Upper lobe of left lung (tissue), 6 donors: ENCODE measurements around the gene KRTAP2-2. TPM values are rescaled to one million over a fixed set of nuclear protein-coding genes. Genes with fewer than 3 reads are reported as not detected.
A peak's percentile ranks its signal among the peaks of the same experiment; 100 is the strongest.

Experiments
- ATAC-seq, 2 donors: fragments of 200-7000 bp; cut with Tn5 transposase; one replicate each; pipeline ENCODE4 v1.9.1; 2022; ENCODE audit warnings: mild to moderate bottlenecking in 2 of 2, moderate library complexity in 2 of 2; ENCODE audit not compliant: low FRiP score in 2 of 2
- DNase-seq, 2 donors: peaks; one replicate each; pipeline ENCODE4 v3.0.0-alpha.2; 2019 to 2020
- H3K27ac ChIP-seq, 4 donors: fragments of 200-600 bp; sonication (generic); one replicate each; pipeline ENCODE4 v1.5.1; 2016 to 2019
- H3K27me3 ChIP-seq, 4 donors: fragments of 200-600 bp; sonication (generic); one replicate each; pipeline ENCODE4 v1.5.1; 2017 to 2019
- H3K36me3 ChIP-seq, 4 donors: fragments of 200-600 bp; sonication (generic); one replicate each; pipeline ENCODE4 v1.5.1; 2016 to 2019
- H3K4me1 ChIP-seq, 4 donors: fragments of 200-600 bp; sonication (generic); one replicate each; pipeline ENCODE4 v1.5.1; 2018 to 2019
- H3K4me3 ChIP-seq, 4 donors: fragments of 200-600 bp; sonication (generic); one replicate each; pipeline ENCODE4 v1.5.1; 2017 to 2019; ENCODE audit warnings: mild to moderate bottlenecking in 2 of 4, moderate library complexity in 1 of 4
- H3K9me3 ChIP-seq, 4 donors: fragments of 200-600 bp; sonication (generic); one replicate each; pipeline ENCODE4 v1.5.1; 2018 to 2019
- EP300 ChIP-seq, 4 donors: sonication (generic); formaldehyde crosslinking; IDR thresholded peaks; one replicate each; pipeline ENCODE4 v1.5.1; 2017; ENCODE audit warnings: antibody characterized with exemption in 4 of 4, control low read depth in 2 of 4
- POLR2A ChIP-seq, 4 donors: fragments of 450-650 bp; IDR thresholded peaks; one replicate each; pipeline ENCODE4 v1.5.1; 2016 to 2017; ENCODE audit warnings: antibody characterized with exemption in 4 of 4, mild to moderate bottlenecking in 2 of 4
- POLR2AphosphoS5 ChIP-seq, 2 donors: sonication (generic); formaldehyde crosslinking; IDR thresholded peaks; one replicate each; pipeline ENCODE4 v1.5.1; 2017; ENCODE audit warnings: antibody characterized with exemption in 2 of 2
- WGBS, 2 donors: methylation state at CpG; one replicate each; pipeline ENCODE4 v1.1.5; 2017 to 2018; 5-methylcytosine and 5-hydroxymethylcytosine counted together
- small RNA-seq, 4 donors: library from RNA; depleted of rRNA; stranded (forward); fragments of <200 nt; gene quantifications; one replicate each; pipeline ENCODE3, GENCODE V24; 2016
- total RNA-seq, 6 donors: library from RNA; depleted of rRNA in 4 of 6; stranded (reverse); fragments of >200 nt in 4 of 6; gene quantifications; one replicate each; pipeline versions ENCODE4 v1.1.0 to v1.2.1, GENCODE V29; 2016 to 2021
- TF ChIP-seq, protein P1 (sequence below), 6 experiments: fragments of 450-650 bp in 4 of 6; fragments of 200-600 bp in 2 of 6; sonication (generic) in 2 of 6; IDR thresholded peaks; one replicate each; pipeline ENCODE4 v1.5.1; 2016 to 2019; ENCODE audit warnings: antibody characterized with exemption in 6 of 6
- donor health status: DM: no; HTN: no; CAD: no; lungs with moderate emphysema.
- donor health status: DM: no; HTN: yes; CAD: no; lungs with severe emphysema.

Gene KRTAP2-2
- total RNA-seq, 6 donors from 2014 or later = not detected

DNA sequence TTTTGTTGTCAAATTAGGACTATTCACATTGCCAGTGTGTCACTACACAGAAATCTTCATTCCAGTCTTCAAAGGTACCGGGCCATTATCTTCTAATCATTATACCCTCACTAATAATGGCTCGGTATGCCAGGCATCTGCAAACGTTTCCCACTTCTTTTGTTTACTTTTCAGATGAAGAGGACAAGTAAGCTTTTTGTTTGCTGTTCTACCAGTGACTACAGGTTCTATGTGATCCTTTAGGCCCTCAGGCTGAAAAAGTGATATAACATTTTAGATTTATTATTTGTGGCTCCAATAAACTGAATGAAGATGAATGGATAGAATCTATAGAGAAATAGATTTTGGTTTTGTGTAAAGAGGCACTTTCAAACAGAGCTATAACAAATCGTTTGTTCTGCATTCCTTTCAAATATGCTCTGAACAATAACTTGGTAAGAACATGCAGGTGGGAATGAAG, 45.7 kb downstream of the KRTAP2-2 start:
- DNase-seq (no peak), ATAC-seq (no peak)
- Histone ChIP-seq H3K27ac (no peak overlapping the region), H3K27me3 (no peaks in the 10 kb centered on the region), H3K4me1 (no peaks in the 10 kb centered on the region), H3K4me3 (no peak overlapping the region), H3K36me3 (no peaks in the 10 kb centered on the region), H3K9me3 (no peaks in the 10 kb centered on the region)
- no peak for TF ChIP-seq EP300 (IDR thresholded peaks at IDR 0.05)
- TF ChIP-seq, protein P1, sequence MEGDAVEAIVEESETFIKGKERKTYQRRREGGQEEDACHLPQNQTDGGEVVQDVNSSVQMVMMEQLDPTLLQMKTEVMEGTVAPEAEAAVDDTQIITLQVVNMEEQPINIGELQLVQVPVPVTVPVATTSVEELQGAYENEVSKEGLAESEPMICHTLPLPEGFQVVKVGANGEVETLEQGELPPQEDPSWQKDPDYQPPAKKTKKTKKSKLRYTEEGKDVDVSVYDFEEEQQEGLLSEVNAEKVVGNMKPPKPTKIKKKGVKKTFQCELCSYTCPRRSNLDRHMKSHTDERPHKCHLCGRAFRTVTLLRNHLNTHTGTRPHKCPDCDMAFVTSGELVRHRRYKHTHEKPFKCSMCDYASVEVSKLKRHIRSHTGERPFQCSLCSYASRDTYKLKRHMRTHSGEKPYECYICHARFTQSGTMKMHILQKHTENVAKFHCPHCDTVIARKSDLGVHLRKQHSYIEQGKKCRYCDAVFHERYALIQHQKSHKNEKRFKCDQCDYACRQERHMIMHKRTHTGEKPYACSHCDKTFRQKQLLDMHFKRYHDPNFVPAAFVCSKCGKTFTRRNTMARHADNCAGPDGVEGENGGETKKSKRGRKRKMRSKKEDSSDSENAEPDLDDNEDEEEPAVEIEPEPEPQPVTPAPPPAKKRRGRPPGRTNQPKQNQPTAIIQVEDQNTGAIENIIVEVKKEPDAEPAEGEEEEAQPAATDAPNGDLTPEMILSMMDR (IDR thresholded peaks at IDR 0.05) = no peak
- TF ChIP-seq POLR2A (IDR thresholded peaks at IDR 0.05) = no peak
- TF ChIP-seq POLR2AphosphoS5 (IDR thresholded peaks at IDR 0.05) = no peak
- 50 to 52% methylated on average over 4 of the region's 4 CpGs for WGBS, 2 donors

GRCh38 chr17:41008811-41009210, 46.2 kb downstream of the KRTAP2-2 start, which contains the start of gene KRTAP3-1:
Gene KRTAP3-1, minus strand, starts transcription at chr17:41009128. Its CDS starts 54 bp downstream, at chr17:41009074.
- Histone ChIP-seq H3K36me3 (no peaks in the 10 kb centered on the region), H3K4me1 (no peaks in the 10 kb centered on the region), H3K27me3 (no peaks in the 10 kb centered on the region), H3K9me3 (no peaks in the 10 kb centered on the region), H3K4me3 (no peak within 1 kb of the TSS), H3K27ac (no peak within 1 kb of the TSS)
- TF ChIP-seq, protein P1 (IDR thresholded peaks at IDR 0.05) = no peak
- TF ChIP-seq EP300 (IDR thresholded peaks at IDR 0.05) (no peak), POLR2A (IDR thresholded peaks at IDR 0.05) (no peak), POLR2AphosphoS5 (IDR thresholded peaks at IDR 0.05) (no peak)
- DNase-seq (peak in 1 of 2 donors; percentile 34), ATAC-seq (no peak)
- WGBS, 2 donors = 84 to 87% methylated on average over 8 of the region's 8 CpGs

Small RNA genes lying within 50 kb of the gene (small RNA-seq; reads per million reads assigned to genes)
- gene KRTAP3-4P = 0 reads per million in 4 donors

Other genes starting within 250 kb of the KRTAP2-2 start
- gene KRT10, start 232.6 kb downstream of the KRTAP2-2 start, total RNA-seq = 10 to 100 TPM in 4 of 6 donors, 1 to 10 TPM in 2; 4.2 to 35.0 (median 13.5) TPM
- not detected for gene KRT12, start 188.0 kb downstream of the KRTAP2-2 start, total RNA-seq
- under 1 TPM in 2 of 6 donors, not detected in 4; 0.31 to 0.37 TPM for gene KRT20, start 170.0 kb downstream of the KRTAP2-2 start, total RNA-seq
- 10 to 100 TPM in 1 of 6 donors, 1 to 10 TPM in 4, under 1 TPM in 1; 0.49 to 10.7 (median 3.1) TPM for gene KRT23, start 117.6 kb downstream of the KRTAP2-2 start, total RNA-seq
- gene KRT39, start 88.3 kb downstream of the KRTAP2-2 start, total RNA-seq = not detected
- under 1 TPM in 1 of 6 donors, not detected in 5; 0.24 TPM for gene KRT40, start 70.9 kb downstream of the KRTAP2-2 start, total RNA-seq
- not detected for gene KRTAP3-3, start 61.1 kb downstream of the KRTAP2-2 start, total RNA-seq
- gene KRTAP3-2, start 55.3 kb downstream of the KRTAP2-2 start, total RNA-seq = not detected
- not detected for gene KRTAP3-1, start 46.1 kb downstream of the KRTAP2-2 start, total RNA-seq
- not detected for gene KRTAP1-5, start 28.0 kb downstream of the KRTAP2-2 start, total RNA-seq
- gene KRTAP1-4, start 25.0 kb downstream of the KRTAP2-2 start, total RNA-seq = not detected
- not detected for gene KRTAP1-3, start 20.4 kb downstream of the KRTAP2-2 start, total RNA-seq
- gene KRTAP1-1, start 13.8 kb downstream of the KRTAP2-2 start, total RNA-seq = not detected
- not detected for gene KRTAP2-1, start 7.9 kb downstream of the KRTAP2-2 start, total RNA-seq
- gene KRTAP2-3, start 4.9 kb upstream of the KRTAP2-2 start, total RNA-seq = not detected
- not detected for gene KRTAP2-4, start 10.6 kb upstream of the KRTAP2-2 start, total RNA-seq
- not detected for gene KRTAP4-7, start 28.9 kb upstream of the KRTAP2-2 start, total RNA-seq
- not detected for gene KRTAP4-8, start 42.9 kb upstream of the KRTAP2-2 start, total RNA-seq
- gene KRTAP4-16, start 47.0 kb upstream of the KRTAP2-2 start, total RNA-seq = not detected
- not detected for gene KRTAP4-9, start 50.2 kb upstream of the KRTAP2-2 start, total RNA-seq
- not detected for gene KRTAP4-11, start 63.1 kb upstream of the KRTAP2-2 start, total RNA-seq
- gene KRTAP4-12, start 69.0 kb upstream of the KRTAP2-2 start, total RNA-seq = not detected
- gene KRTAP4-6, start 85.3 kb upstream of the KRTAP2-2 start, total RNA-seq = not detected
- gene KRTAP4-5, start 94.6 kb upstream of the KRTAP2-2 start, total RNA-seq = not detected
- gene KRTAP4-4, start 105.5 kb upstream of the KRTAP2-2 start, total RNA-seq = not detected
- gene KRTAP4-3, start 113.0 kb upstream of the KRTAP2-2 start, total RNA-seq = not detected
- gene KRTAP4-2, start 123.0 kb upstream of the KRTAP2-2 start, total RNA-seq = not detected
- not detected for gene KRTAP4-1, start 129.7 kb upstream of the KRTAP2-2 start, total RNA-seq
- gene KRTAP9-1, start 134.7 kb upstream of the KRTAP2-2 start, total RNA-seq = not detected
- not detected for gene KRTAP9-2, start 171.4 kb upstream of the KRTAP2-2 start, total RNA-seq
- gene KRTAP9-3, start 177.2 kb upstream of the KRTAP2-2 start, total RNA-seq = not detected
- not detected for gene KRTAP9-8, start 182.8 kb upstream of the KRTAP2-2 start, total RNA-seq
- not detected for gene KRTAP9-4, start 194.5 kb upstream of the KRTAP2-2 start, total RNA-seq
- not detected for gene KRTAP9-9, start 200.2 kb upstream of the KRTAP2-2 start, total RNA-seq
- gene KRTAP9-6, start 210.1 kb upstream of the KRTAP2-2 start, total RNA-seq = not detected
- gene KRTAP9-7, start 220.5 kb upstream of the KRTAP2-2 start, total RNA-seq = not detected
- not detected for gene KRTAP29-1, start 247.6 kb upstream of the KRTAP2-2 start, total RNA-seq